Skin of body (tissue), 2 donors: ENCODE results near the gene AHRR. TPM values are rescaled to one million over a fixed set of nuclear protein-coding genes. Genes with fewer than 3 reads are reported as not detected.
"Not testable (repeated sequence)": the region's sequence is repeated elsewhere in the genome, so short reads cannot be mapped to it uniquely, and the experiment has no call there.

ENCODE experiments used
- DNase-seq: peaks from one replicate; lab custom pipeline; 2025; lab: John Stamatoyannopoulos, UW
- total RNA-seq: library from RNA; depleted of rRNA; stranded (reverse); fragments of >200 nt; gene quantifications from one replicate; pipeline ENCODE4 v1.2.3, GENCODE V29; 2014

AHRR gene
- total RNA-seq, 1 donor from 2014 or later = 11.9 TPM

GRCh38 chr5:485113-485945, 163.8 kb downstream of the AHRR start:
- no peak for DNase-seq

- DNase-seq = no peak
Observed at GRCh38 chr5:485946-486491, 164.5 kb downstream of the AHRR start.

GRCh38 chr5:486597-486996, 165.1 kb downstream of the AHRR start:
- not testable (repeated sequence) for DNase-seq

Other genes starting within 250 kb of the AHRR start
- 6.0 TPM for gene PLEKHG4B, start 229.5 kb upstream of the AHRR start, total RNA-seq
- gene LRRC14B, start 130.2 kb upstream of the AHRR start, total RNA-seq = 0.79 TPM
- gene CCDC127, start 103.6 kb upstream of the AHRR start, total RNA-seq = 4.8 TPM
- gene SDHA, start 103.4 kb upstream of the AHRR start, total RNA-seq = 68.4 TPM
- 68.9 TPM for gene PDCD6, start 50.1 kb upstream of the AHRR start, total RNA-seq
- gene EXOC3, start 121.5 kb downstream of the AHRR start, total RNA-seq = 32.8 TPM
- gene SLC9A3, start 202.7 kb downstream of the AHRR start, total RNA-seq = 1.5 TPM